Left kidney (tissue), 2 donors: ENCODE measurements around the gene MADCAM1. TPM values are rescaled to one million over a fixed set of nuclear protein-coding genes. Genes with fewer than 3 reads are reported as not detected.

Experiments used
- DNase-seq: peaks from one replicate; pipeline ENCODE4 v3.0.0-alpha.2; 2013
- polyA plus RNA-seq: library from polyadenylated mRNA; unstranded; fragments of 120-200 nt; gene quantifications from one replicate; pipeline ENCODE4 v1.2.1, GENCODE V29; 2013; ENCODE audit not compliant: insufficient read length

Gene MADCAM1
- polyA plus RNA-seq, 1 donor = 1.8 TPM

DNA sequence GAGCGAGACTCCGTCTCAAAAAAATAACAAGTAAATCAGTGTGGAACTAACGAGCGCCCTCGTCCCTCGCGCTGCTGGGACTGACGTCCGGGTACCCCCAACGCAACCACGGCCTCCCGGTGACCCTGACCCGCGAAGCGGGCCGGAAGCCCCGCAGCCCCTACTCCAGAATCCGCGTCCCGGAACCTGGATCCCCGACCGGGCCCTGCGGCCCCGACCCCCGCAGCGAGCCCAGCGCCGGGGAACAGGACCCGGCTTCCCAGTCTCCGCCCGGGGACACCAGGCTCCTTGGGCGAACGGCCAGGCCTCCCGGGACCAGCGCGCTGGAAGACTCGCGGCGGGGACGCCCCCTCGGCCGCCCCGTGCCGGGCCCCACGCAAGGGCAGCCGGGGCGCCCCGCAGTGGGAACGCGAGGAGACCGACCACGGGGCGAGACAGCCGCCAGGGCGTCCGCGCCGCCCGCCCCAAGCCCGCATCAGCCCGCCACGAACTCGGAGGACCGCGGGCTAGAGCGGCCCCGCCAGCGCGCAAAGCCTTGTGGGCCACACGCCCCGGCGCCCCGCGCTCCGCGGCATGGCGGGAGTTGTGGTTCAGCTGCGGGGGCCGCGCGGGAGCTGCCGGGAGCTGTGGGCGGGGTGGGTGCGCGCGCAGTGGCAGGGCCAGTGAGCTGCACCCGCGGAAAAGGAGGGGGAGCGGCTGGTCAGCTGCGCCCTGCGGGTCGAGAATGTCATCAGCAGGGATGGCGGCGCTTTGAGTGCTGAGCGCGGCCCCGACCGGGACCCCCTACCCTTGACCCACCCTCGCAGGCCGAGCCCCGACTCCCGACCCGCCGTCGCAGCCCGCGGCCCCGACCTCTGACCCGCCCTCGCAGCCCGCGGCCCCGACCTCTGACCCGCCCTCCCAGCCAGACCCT is 7.5 kb upstream of the MADCAM1 start:
- peak; percentile 93 for DNase-seq

DNA sequence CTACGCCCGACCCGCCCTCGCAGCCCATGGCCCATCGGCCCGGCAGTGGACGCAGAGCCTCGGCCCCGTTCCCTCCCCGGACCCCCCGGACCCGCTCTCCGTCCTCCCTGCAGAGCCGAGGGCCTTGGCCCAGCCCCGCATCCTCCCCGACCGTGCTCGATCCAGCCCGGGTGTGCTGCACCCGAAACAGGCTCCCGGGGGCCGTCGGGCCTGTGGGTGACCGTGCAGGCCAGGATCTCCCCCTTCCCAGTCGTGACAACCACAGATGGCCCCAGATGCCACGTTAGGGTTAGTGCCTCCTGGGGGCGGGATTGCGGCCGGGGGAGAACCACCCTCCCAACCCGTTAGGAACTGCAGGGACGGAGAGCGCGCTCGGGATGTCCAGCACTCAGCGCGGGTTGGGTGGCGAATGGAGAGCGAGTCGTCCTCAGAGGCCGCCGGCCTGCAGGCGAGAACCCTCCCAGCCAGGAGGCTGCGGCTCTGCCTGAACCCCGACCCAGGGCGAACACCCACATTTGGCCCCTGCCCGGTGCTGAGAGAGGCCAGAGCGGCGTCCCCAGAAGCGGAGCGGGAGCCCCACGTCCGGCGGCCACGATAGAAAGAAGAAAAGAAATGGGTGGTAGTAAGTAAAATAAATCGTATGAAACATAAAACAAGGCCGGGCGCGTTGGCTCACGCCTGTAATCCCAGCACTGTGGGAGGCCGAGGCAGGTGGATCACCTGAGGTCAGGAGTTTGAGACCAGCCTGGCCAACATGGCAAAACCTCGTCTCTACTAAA is 6.7 kb upstream of the MADCAM1 start:
- DNase-seq = no peak

DNA sequence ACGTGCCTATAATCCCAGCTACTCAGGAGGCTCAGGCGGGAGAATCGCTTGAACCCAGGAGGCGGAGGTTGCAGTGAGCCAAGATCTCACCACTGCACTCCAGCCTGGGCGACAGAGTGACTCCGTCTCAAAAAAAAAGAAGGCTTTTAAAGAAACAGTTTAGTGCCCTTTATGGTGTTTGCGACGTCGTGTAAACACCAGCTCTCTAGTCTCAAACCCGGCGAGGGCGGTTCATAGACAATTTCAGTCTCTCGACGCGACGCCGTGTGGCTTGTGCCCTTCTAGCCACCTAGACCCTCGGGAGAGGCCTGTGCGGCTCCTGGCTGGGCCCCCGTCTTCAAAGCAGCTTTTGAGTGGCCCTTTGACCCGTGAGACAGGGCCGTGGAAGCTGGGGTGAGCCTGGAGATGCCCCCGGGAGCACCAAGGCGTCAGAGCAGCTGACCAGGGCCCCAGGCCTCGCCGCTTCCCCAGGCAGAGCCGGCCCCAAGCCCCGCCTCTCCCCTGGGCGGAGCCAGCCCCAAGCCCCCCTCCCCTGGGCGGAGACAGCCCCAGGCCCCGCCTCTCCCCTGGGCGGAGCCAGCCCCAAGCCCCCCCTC is 5.0 kb upstream of the MADCAM1 start:
- no peak for DNase-seq

DNA sequence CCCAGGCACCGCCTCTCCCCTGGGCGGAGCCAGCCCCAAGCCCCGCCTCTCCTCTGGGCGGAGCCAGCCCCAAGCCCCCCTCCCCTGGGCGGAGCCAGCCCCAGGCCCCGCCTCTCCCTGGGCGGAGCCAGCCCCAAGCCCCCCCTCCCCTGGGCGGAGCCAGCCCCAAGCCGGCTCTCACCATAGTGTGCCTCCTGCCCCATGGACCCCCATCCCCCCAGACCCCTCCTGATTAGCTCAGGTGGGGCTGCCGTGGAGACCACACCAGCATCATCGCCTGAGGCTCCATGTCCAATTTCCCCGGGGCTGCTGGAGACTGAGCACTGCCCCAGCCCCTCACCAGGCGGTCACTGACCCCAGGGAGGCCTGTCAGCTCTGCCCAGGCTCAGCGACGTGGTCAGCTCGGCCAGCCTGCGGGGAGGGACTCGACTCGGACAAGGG is 4.2 kb upstream of the MADCAM1 start:
- no peak for DNase-seq

DNA sequence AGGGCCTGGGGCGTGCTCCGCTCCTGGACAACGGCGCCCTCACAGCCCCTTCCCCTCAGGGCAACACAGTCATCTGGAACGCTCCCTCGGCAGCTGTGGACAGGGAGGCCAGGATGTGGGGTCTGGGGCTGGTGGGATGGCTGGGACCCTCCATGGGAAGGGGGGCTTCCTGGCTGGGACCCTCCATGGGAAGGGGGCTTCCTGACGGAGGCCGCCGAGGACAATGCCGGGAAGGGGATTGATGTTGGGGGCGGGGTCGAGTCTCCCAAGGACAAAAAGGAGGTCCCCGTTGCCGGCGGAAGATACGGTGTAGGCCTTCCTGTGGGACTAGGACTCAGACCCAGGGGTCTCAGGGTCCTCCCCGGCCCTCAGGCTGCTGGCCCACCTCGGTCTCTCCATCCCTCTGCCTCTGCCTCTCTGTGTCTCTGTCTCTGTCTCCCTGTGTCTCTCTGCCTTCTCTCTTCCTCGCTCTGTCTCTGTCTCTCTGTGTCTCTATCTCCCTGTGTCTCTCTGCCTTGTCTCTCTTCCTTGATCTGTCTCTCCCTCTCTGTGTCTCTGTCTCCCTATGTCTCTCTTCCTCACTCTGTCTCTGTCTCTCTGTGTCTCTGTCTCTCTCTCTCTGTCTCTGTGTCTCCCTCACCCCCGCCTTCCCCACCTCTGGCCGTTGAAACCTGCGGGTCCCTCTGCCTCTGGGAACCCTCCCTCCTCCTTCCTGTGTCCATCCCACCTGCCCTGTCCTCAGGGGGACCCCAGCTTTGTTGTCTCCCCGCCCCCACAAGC is 2.7 kb upstream of the MADCAM1 start:
- no peak for DNase-seq

DNA sequence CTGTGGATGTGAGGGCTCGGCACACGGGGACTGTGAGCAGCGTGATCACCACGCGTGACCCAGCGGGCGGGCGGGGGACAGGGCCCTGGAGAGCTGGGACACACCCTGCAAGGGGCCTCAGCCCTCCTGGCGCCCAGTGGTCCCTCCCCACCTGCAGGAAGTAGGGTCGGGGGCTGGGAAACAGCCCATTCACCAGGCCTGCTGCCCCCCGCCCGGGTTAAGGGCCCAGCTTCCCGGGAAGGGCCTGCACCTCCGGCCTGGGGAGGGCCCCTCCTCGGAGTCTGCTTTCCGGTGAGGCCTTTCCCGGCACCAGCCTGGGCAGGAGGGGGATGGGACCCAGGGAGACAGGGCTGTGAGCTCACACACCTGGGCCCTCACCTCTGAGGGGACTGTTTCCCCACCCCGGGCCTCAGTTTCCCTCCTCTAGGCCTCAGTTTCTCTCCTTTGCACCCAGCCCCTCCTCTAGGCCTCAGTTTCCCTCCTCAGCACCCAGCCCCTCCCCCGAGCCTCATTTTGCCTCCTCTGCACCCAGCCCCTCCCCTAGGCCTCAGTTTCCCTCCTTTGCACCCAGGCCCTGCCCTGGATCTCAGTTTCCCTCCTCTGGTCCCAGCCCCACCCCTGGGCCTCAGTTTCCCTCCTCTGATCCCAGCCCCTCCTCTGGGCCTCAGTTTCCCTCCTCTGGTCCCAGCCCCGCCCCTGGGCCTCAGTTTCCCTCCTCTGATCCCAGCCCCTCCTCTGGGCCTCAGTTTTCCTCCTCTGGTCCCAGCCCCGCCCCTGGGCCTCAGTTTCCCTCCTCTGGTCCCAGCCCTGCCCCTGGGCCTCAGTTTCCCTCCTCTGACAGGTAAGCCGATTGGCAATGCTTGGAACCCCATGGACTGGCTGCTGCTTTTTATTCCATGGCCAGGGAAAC is 1.9 kb upstream of the MADCAM1 start:
- DNase-seq = no peak

DNA sequence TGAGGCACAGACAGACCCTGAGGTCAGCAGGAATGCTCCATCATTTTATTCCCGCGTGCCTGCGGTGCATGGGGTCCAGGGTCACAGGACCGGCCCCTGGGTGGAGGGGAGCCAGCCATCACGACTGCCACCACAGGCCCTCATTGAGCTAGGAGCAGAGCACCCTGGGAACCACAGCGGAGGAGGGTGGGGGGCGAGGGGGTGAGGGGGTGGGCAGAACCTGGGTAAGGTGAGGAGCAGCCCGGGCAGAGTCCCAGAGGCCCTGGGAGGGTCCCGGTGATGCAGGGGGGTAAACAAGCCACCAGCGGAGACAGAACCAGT is 1.2 kb upstream of the MADCAM1 start:
- no peak for DNase-seq

DNA sequence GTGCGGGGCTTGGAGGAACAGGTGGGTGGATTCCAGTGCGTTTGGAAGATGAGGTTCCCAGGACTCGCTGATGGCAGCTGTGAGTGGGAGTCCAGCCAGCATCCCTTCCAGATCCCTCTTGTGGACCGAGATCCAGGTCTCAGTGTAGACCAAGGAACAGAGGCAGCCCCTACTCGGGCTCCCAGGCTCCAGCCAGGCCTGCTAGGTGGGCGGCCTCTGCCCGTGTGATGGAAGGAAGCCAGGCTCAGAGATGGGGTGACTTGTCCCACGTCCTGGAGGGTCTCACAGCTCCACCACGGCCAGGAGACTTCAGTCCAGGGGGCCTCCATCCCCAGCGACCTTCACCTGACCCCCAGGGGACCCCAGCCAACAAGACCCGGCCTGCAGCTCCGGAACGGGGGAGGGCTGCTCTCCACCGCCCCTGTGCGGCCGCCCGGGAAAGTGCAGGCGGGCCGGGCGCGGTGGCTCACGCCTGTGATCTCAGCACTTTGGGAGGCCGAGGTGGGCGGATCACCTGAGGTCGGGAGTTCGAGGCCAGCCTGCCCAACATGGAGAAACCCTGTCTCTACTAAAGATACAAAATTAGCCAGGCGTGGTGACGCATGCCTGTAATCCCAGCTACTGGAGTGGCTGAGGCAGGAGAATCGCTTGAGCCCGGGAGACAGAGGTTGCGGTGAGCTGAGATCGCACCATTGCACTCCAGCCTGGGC is 729 bp upstream of the MADCAM1 start:
- DNase-seq = no peak

DNA sequence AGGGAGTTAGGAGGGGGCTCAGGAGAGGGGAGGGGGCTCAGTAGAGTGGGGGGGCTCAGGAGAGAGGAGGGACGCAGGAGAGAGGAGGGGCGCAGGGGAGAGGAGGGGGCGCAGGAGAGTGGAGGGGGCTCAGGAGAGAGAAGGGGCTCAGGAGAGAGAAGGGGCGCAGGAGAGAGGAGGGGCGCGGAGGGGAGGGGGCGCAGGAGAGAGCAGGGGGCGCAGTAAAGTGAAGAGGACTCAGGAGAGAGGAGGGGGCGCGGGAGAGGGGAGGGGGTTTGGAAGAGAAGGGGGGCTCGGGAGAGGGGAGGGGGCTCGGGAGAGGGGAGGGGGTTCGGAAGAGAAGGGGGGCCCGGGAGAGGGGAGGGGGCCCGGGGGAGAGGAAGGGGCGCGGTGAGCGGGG is 700 bp downstream of the MADCAM1 start:
- DNase-seq = no peak

DNA sequence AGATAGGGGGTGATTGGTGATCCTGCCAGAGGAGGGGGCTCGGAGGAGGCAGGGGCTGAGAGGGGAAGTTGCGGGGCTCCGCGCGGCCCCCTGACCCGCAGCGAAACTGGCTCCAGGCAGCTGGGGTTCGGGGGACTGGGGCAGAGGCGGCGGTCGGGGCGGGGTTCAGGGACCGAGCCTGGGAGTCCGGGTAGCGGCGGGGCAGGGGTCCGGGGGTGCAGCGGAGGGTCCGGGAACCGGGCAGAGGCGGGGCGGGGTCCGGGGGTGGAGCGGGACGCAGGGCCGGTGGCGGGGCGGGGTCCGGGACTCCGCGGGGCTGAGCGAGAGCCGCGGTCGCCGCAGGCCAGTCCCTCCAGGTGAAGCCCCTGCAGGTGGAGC is 1.2 kb downstream of the MADCAM1 start:
- no peak for DNase-seq

DNA sequence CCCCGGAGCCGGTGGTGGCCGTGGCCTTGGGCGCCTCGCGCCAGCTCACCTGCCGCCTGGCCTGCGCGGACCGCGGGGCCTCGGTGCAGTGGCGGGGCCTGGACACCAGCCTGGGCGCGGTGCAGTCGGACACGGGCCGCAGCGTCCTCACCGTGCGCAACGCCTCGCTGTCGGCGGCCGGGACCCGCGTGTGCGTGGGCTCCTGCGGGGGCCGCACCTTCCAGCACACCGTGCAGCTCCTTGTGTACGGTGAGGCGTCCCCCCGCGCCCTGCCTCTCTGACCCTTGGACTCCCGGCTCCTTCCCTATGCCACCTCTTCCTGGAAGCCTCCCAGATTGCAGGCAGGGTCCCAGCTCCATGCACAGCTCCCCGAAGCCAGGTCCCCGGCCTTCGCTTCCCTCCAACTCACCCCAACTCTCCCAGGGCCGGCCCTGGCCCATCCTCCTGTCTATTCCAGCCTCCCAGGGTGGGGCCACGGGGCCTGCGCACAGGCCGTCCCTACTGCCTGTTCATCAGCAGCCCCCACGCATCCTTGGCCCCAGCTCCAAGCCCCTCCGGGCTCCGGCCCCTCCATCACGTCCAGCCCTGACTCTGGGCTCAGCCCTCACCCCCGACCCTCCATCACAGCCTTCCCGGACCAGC is 1.7 kb downstream of the MADCAM1 start:
- DNase-seq = no peak

DNA sequence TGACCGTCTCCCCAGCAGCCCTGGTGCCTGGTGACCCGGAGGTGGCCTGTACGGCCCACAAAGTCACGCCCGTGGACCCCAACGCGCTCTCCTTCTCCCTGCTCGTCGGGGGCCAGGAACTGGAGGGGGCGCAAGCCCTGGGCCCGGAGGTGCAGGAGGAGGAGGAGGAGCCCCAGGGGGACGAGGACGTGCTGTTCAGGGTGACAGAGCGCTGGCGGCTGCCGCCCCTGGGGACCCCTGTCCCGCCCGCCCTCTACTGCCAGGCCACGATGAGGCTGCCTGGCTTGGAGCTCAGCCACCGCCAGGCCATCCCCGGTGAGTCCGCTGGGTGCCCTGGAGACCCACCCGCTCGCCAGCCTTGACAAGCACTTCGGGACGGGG is 2.2 kb downstream of the MADCAM1 start:
- DNase-seq = no peak

DNA sequence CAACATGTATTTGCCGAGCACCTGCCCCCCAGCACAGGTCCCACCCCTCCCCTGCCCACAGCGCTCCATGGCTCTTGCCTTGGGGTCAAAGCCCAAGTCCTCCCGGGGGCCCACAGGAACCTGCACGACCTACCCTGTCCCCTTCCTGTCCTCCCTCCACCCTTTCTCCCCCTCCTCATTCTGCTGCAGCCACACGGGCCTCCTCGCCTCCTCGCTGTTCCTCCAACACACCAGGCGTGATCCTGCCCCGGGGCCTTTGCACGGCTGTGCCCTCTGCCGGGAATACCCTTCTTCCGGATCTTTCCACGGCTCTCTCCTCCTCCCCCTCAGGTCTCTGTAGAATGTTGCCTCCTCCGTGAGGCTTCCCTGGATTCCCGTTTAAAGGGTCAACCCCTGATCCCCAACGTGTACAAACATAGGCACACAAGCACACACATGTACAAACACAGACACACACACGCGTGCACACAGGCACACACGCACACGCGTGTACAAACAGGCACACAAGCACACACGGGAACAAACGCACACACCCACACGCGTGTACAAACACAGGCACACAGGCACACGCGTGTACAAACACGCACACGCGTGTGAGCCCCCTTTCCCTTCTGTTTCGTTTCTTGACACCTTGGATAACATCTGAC is 2.8 kb downstream of the MADCAM1 start:
- DNase-seq = no peak

DNA sequence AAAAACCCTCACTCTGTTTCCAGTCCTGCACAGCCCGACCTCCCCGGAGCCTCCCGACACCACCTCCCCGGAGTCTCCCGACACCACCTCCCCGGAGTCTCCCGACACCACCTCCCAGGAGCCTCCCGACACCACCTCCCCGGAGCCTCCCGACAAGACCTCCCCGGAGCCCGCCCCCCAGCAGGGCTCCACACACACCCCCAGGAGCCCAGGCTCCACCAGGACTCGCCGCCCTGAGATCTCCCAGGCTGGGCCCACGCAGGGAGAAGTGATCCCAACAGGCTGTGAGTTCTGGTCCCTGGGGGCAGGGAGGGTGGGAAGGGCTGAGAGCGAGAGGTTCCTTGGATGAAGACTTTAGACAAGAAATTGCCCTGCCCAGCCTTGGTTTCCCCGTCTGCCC is 5.4 kb downstream of the MADCAM1 start:
- no peak for DNase-seq

DNA sequence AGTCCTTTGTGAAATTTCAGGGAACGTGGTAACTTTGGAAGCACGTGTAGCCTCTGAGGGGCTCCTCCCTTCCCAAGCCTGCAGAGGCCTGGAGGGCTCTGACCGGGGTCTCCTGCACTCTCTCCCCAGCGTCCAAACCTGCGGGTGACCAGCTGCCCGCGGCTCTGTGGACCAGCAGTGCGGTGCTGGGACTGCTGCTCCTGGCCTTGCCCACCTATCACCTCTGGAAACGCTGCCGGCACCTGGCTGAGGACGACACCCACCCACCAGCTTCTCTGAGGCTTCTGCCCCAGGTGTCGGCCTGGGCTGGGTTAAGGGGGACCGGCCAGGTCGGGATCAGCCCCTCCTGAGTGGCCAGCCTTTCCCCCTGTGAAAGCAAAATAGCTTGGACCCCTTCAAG is 8.3 kb downstream of the MADCAM1 start:
- no peak for DNase-seq

DNA sequence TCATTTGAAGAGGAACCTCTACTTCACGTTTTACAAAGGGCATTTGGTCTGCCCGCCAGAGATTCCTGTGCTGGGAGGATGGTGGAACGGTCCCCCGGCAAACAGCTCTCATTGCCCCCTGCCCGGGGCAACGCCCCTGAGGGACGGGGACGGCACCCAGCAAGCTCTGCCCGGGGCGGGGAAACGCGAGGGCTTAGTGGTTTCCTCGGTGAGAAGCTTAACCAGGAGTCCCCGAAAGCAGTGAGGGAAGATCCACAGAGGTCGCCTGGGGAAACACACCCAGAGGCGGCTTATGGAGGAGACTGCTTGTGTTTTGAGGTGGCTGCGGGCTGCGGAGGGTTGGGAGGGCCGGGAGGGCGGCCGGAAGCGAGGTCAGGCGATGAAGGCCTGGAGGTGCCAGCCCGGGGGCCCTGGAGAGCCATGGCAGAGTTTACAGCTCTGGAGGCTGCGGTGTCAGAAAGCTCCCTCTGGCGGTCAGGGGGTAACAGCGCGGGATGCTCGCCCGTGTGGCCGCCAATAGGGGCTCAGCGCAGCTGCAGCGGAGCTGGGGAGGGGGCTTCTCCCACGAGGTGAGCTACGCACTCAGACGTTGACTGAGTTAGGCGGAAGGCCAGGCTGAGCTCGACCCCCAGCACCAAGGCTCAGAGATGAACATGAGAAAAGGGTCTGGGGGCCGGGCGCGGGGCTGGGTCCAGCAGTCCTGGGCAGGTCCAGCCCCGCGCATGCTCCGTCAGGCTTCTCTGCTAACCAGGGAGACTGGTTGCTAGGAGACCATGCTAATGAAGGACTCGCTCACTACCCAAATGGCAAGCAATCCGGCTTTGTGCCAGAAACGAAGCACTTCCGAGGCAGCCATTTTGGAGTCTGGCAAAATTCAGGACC is 10.4 kb downstream of the MADCAM1 start:
- peak; percentile 100 for DNase-seq

DNA sequence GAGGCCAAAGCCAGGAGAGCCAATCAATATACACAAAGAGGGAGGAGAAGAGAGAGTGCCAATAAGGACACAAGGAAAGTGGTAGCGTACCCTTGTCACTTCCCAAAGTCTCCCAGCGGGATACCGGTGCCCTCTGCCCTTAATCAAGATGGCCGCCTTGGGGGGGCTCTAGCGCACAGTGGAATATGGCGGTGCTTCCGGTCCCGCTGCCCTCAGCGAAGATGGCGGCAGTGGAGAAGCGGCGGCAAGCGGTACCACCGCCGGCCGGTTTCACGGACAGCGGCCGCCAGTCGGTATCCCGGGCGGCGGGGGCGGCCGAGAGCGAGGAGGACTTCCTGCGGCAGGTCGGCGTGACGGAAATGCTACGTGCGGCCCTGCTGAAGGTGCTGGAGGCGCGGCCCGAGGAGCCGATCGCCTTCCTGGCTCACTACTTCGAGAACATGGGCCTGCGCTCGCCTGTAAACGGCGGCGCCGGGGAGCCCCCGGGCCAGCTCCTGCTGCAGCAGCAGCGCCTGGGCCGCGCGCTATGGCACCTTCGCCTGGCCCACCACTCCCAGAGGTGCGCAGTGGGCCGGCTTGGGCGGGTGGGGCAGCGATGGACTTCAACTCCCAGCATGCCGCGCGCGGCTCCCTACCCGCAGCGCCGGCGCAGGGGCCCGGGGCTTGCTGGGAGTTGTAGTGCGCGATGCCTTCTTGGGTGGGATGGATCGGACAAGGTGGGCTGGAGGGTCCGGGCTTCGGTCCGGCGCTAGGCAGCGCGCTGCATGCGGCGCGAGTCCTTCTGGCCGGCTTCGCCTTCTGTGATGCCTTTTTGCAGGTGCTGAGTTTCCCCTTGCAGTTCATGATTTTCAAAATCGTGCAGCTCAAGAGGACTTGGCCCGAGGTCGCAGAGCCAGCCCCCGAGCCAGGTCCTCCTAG is 11.3 kb downstream of the MADCAM1 start, which contains the start of gene TPGS1:
Gene TPGS1, plus strand, starts transcription at position 212 of the 918 bp plus-strand sequence. Its CDS starts 10 bp downstream, at position 222.
- no peak for DNase-seq
